Hypothalamus (tissue), 51 donors: ENCODE measurements around the gene SYNE4.
A peak's percentile ranks its signal among the peaks of the same experiment; 100 is the strongest.
"Not testable (repeated sequence)": the region's sequence is repeated elsewhere in the genome, so short reads cannot be mapped to it uniquely, and the experiment has no call there.

Experiments used
- DNase-seq, 51 donors: peaks; one replicate each; lab custom pipeline; 2025; lab: John Stamatoyannopoulos, UW

SYNE4 gene

GRCh38 chr19:35991731-35992450, 16.7 kb downstream of the SYNE4 start:
- no peak for DNase-seq

GRCh38 chr19:35990771-35991730, 17.6 kb downstream of the SYNE4 start:
- no peak for DNase-seq

- no peak for DNase-seq
These were observed 18.5 kb downstream of the SYNE4 start for GRCh38 chr19:35990156-35990555.

- no peak for DNase-seq
These were observed 19.8 kb downstream of the SYNE4 start for GRCh38 chr19:35988824-35989223.

DNA sequence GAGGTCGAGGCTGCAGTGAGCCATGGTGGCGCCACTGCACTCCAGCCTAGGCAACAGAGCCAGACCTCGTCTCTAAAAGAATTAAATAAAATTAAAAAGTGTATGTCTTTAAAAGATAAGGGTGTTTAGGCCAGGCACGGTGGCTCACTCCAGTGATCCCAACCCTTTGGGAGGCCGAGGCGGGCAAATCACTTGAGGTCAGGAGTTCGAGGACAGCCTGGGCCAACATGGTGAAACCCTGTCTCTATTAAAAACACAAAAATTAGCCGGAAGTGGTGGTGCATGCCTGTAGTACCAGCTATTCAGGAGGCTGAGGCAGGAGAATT, 21.1 kb downstream of the SYNE4 start:
- no peak for DNase-seq

DNA sequence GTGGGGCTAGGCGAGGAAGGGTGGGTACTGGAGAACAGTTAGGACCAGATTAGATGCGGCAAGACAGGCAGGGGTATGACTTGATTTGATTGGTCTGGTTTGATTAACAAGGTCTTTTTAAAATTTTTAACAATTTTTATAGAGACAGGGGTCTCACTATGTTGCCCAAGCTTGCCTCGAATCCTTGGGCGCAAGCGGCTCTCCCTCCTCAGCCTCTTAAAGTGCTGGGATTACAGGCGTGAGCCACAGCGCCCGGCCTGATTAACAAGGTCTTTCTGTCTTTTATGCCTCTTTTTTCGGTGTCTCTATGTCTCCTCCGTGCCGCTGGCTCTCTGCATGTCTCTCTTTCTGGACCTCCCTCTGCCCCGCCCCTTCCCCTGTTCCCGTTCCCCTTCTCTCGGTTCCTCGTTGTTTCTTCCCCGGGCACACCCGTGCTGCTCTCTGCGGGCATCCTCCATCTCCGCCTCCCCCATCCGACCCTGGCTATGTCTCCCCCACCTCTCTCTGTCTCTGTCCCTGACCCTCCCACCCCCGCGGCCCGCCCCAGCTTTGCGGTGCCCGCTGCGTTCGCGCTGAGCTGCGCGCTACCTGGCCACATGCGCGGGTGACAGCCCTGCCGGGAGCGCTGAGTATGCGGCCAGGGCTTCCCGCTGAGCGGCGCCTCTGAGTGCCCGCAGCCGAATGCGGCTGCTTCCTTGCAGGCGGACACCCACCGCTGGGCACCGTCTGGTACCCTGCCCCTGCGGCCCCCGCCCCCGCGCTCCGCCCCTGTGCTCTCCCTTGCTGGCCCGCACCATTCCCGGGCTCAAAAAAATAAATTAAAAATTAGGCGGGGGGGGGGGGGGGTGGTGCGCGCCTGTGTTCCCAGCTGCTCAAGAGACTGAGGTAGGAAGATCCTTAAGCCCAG, 21.7 kb downstream of the SYNE4 start:
- peak in 19 of 51 donors; percentile 8 to 65 (median 31) for DNase-seq

DNA sequence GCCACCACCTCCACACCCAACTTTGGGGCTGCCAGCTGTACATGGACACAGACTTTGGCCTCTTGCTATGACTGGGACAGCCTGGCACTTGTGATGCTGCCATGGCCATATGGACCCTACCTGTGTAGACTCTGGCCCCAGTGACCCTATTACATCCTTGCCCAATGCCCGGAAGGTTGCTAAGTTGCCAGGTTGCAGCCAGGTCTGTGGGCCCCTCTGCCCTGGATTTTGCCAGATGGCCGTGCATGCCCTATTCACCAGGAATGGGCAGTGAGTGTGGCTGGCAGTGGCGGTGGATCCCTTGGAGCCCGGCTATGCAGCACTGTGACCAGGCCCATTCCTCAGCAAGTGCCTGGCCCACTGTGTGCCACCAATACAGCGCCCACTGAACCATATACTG, 22.5 kb downstream of the SYNE4 start:
- no peak for DNase-seq

DNA sequence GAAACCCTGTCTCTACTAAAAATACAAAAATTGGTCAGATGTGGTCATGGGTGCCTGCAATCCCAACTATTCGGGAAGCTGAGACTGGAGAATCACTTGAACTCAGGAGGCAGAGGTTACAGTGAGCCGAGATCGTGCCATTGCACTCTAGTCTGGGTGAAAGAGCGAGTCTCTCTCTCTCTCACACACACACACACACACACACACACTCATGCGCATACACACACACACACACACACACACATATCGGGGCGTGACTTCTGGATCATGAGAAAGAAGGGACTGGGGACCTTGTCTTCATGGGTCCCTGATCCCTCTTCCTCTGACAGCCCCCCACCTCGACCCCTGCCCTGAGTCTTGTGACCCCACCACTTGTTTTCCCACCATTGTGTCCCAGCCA, 25.4 kb downstream of the SYNE4 start:
- no peak for DNase-seq

DNA sequence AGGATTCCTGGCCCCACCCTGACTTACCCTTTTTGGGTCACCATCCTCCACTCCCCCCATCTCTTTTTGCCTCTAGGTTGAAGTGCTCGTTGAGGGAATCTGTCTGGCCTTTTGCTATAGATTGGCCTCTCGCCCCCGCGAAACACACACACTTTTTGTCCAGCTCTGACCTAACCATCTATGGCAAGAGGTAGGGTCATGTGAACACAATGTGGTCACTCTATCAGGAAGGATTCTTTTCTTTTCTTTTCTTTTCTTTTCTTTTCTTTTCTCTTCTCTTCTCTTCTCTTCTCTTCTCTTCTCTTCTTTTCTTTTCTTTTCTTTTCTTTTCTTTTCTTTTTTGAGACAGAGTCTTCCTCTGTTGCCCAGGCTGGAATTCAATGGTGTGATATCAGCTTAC, 27.6 kb downstream of the SYNE4 start:
- not testable (repeated sequence) for DNase-seq

DNA sequence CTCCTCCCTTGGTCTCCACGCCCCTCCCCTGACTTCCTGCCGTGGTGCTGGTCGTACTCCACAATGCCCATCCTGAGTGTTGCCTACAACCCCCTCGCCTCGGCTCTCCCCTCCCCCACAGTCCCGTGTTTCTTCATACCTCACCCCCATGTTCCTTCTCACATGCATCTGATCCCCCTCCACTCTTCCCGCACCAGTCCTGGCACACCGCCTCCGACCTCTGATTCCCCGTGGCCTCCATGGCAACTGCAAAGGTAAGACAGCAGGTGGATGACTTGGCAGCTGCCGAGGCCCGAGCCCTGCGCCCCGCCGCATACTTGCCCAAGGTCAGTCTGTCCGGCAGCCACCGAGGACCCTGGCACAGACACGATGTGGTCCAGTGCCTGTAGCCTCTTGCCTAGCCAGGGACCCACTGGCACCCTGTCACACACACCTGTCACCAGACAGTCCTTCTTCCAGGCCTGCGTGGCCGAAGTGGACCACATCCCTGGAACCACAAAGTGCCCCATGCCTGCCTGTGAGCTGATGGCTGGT, 29.7 kb downstream of the SYNE4 start:
- no peak for DNase-seq

DNA sequence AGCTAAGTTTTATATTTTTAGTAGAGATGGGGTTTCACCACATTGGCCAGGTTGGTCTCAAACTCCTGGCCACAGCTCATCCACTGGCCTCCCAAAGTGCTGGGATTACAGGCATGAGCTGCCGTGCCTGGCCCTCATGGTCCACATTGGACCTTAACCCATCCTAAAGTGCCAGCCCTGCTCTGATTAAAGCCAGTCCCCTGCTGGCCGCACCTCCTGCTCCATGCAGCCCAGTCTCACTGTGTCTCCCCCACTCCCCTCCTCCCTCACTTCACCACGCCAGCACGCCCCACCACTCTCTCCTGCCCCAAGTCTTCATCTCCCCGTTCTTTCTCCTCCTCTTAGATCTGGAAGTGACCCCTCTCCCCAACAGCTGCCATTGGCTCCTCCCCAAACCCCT, 30.3 kb downstream of the SYNE4 start:
- no peak for DNase-seq

- no peak for DNase-seq
These were observed 31.0 kb downstream of the SYNE4 start for GRCh38 chr19:35977446-35978222.

DNA sequence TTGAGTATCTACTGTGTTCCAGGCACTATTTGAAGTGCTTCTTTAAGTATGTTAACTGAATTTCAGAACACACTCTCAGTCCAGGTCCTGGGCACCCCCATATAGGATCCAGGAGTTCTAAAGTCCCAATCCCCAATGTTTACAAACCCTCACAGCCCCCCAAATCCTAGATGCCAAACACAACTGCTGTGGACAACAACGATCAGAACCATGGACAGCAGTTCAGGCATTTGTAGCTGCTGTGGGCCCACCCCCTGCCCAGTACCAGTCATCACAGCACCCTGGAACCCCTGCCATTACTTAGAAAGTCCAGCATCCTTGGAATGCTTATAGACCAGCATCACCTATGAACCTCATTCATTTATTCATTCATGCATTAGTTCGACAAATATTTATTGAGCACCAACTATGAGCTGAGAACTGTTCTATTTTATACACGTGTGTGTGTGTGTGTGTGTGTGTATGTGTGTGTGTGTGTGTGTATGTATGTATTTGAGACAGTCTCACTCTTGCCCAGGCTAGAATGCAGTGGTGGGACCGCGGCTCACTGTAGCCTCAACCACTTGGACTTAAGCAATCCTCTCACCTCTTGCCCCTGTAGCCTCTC, 32.9 kb downstream of the SYNE4 start:
- DNase-seq, result no peak

DNA sequence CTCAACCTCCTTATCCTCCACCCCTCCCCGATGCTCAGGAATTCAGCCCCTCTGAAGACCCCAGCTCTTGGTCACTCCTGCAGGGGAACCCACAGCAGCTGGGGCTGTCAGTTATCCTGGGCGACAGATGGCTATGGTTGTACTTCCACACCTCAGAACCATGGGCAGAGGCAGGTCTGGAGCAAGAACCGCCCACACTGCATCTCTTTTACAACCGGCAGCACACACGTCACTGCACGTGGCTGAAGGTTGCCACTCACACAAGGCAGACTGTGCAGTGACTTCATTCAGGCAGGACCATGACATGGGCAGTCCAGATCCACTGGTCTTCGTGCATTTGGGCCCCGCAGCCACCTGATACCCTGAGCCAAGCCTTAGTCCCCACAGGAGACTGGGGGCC, 35.1 kb downstream of the SYNE4 start:
- DNase-seq, result no peak

DNA sequence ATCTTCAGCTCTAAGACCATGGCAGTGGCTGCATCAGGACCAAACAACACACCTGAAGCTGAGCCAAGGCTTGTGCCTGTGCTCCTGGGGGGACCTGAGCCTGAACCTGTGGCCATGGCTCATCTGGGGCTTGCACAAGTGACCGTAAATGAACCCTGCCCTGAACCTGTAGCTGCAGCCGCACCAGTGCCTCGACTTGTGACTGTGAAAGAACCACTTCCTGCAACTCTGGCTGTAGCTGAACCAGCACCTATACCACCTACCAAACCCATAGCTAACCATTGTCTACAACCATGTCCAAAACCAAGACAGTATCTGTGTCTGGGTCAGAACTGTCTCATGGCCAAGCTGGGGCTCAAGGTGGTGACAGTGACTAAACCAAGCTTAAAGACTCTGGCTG, 41.8 kb downstream of the SYNE4 start:
- no peak for DNase-seq

DNA sequence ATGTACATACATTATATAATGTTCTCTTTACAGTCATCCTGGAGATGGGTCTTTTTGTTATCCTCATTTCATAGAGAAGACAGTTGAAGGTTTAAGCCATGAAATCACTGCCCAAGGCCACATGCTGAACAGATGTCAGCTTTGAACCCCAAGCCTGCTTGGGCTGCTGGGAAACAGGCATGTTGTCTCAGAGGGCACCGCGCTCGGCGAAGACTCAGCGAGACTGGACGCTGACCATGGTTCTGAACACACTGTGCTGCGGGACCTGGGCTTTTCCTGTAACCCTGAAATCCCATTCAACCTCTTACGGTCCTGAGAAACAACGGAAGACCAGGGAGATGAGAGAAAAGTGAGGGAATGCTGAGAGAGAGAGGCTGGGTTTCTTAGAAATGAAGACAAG, 45.1 kb downstream of the SYNE4 start:
- peak in 7 of 51 donors; percentile 2 to 22 (median 6) for DNase-seq

GRCh38 chr19:35960432-35960972, 48.1 kb downstream of the SYNE4 start:
- DNase-seq, result no peak

DNA sequence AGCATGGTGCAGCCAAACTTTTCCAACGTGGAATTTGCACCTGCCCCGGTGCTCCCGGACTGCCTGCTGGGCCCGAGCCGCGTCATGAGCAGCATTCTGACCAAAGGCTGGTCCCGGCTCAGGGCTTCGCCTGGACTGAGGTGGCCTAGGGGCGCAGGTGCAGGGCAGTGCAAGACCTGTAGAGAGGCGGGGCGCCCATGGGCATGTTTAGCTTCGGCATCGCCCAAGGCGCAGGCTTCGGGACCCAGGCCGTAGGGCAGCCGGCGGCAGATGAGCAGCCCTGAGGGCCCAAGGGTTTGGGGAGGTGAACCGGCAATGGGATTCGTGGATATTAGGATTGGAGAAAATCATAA, 48.7 kb downstream of the SYNE4 start:
- DNase-seq, result no peak
